OCI-LY1 (cell line): ENCODE results near the gene CREB3L4.

Source experiments
- CTCF ChIP-seq: fragments of 200-600 bp; sonication (generic), shearing (Covaris generic); IDR thresholded peaks from 2 replicates; pipeline ENCODE4 v1.5.1; 2017; ENCODE audit warnings: mild to moderate bottlenecking, antibody characterized with exemption, low read length, moderate library complexity, mixed read lengths
- EZH2 ChIP-seq: fragments of 200-600 bp; sonication (generic), shearing (Covaris generic); IDR thresholded peaks from 2 replicates; pipeline ENCODE4 v1.8.0; 2017; ENCODE audit warnings: borderline replicate concordance, mixed run types, mild to moderate bottlenecking, antibody characterized with exemption, low read length, moderate library complexity, mixed read lengths

- TF ChIP-seq CTCF, result no peak
- no peak for TF ChIP-seq EZH2
These were observed 280 bp downstream of the CREB3L4 start for GRCh38 chr1:153968000-153968363.
